ENCODE data around the gene SLC30A5.
"Not testable (repeated sequence)": the region's sequence is repeated elsewhere in the genome, so short reads cannot be mapped to it uniquely, and the experiment has no call there.

SLC30A5 gene

DNA sequence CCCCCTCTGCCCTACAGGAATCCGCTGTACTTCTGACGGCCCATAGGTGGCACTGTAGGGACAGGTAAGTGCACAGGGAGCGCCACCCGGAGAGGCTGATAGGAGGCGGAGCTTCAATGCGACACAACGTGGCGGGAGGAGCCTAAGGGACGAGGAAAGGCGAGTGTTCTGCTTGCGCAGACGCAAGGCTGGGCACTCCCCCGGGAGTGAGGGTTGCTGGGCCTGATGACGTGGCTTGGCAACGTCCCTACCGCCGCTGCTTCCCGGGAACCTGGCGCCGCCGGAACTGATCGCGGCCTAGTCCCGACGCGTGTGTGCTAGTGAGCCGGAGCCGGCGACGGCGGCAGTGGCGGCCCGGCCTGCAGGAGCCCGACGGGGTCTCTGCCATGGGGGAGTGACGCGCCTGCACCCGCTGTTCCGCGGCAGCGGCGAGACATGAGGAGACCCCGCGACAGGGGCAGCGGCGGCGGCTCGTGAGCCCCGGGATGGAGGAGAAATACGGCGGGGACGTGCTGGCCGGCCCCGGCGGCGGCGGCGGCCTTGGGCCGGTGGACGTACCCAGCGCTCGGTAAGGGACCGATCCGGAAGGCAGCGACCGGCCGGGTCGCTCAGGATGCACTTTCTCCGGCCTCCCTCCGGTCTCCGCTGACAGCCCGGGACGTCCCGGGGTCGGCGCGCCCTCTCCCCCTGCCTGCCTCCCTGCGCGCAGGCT is at the start of gene SLC30A5:
Gene SLC30A5 (plus strand): TSS at position 244 of the 712 bp plus-strand sequence. CDS start 242 bp downstream, at position 486.
- peak; percentile 99 to 100 (median 99) for DNase-seq

DNA sequence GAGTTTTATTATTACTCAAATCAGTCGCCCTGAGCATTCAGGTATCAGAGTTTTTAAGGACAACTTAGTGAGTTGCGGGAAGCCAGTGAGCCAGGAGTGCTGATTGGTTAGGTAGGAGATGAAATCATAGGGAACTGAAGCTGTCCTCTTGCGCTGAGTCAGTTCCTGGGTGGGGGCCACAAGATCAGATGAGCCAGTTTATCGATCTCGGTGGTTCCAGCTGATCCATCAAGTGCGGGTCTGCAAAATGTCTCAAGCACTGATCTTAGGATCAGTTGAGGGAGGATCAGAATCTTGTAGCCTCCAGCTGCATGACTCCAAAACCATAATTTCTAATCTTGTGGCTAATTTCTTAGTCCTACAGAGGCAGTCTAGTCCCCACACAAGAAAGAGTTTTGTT is 48.6 kb upstream of the SLC30A5 start:
- DNase-seq: not testable (repeated sequence)

DNA sequence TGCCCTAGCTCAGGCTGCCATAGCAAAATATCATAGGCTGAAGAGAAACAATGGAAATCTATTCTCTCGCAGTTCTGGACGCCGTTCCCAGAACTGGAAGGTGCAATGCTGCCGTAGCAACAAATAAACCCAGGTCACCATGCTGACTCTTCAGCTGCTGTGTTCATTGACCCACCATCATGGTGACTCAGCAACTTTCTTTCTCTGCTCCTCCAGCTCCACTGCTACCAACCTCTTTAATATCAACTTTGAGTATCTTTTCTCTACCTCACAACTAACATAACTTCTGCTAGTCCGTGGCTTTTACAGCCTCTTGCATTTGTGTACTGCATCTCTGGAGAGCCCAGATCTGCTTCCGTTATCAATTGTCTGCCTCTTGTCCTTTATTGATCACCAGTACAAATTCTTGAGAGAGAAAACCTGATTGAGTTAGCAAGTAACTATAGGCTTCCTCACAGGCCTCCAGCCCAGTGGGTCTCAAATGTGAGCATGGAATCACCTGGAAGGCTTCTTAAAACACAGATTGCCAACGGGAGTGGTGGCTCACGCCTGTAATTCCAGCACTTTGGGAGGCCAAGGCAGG is 47.3 kb upstream of the SLC30A5 start:
- DNase-seq: peak in 1 of 3 donors; percentile 15

GRCh38 chr5:69048230-69048629 is 45.6 kb upstream of the SLC30A5 start:
- peak in 1 of 3 donors; percentile 7 for DNase-seq

DNA sequence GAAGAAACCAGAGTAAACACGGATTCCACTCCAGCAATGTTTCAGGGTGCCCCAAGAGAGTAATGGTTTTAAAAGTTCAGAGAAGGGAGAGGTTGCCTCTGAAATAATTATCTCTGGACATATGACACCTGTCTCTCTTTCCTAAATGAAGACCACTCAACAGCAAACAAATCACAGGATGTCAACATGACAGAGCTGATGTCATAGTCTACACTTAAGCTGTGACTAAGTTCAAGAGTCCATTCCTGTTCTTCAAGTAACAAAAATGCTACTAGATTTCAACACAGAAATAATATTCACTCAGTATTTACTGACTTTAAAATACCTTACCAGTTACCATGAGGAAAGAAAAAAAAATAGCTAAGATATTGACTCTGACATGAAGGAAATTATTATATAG is 44.7 kb upstream of the SLC30A5 start:
- no peak for DNase-seq

- no peak for DNase-seq
Observed at GRCh38 chr5:69049796-69050195, 44.0 kb upstream of the SLC30A5 start.

- no peak for DNase-seq
Observed at GRCh38 chr5:69050214-69050613, 43.6 kb upstream of the SLC30A5 start.

- no peak for DNase-seq
Observed at GRCh38 chr5:69052181-69052580, 41.6 kb upstream of the SLC30A5 start.

DNA sequence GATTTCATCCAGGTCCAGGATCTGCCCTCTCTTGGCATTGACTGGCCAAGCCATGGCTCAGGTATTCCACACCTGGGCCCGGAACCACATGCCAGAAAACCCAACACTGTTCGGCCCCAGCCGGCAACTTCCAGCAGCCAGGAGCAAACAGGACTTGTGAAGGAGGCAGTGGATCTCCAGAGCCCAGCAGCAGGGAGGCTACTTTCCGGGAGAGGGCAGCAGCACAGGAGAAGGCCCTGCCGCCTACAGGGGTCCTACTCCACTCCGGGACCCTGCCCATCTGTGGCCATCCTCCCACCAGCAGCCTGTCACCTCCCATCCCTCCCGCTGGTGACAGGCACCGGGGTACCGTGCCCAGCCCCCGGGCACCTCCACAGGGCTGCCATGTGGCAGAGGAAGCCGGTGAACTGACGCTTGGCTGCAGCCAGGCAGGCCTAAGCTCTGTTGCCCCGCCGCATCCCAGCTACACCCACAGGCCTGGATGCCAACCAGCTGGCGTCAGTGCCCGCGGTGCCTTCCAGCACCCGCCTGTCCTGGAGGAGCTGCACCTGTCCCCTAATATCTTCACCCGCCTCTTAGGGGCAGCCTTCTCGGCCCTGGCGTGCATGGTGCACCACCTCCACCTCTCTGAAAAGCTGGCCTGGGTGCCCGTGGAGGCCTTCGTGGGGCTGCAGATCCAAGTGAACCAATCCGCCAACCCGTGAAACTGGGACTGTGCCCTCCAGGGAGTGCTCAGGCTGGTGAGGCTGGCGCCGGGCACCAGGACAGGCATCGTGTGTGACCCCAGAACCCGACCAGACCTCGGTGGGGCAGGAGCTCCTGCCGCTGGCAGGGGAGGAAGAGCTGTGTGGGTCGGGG is 18.9 kb upstream of the SLC30A5 start:
- no peak for DNase-seq

DNA sequence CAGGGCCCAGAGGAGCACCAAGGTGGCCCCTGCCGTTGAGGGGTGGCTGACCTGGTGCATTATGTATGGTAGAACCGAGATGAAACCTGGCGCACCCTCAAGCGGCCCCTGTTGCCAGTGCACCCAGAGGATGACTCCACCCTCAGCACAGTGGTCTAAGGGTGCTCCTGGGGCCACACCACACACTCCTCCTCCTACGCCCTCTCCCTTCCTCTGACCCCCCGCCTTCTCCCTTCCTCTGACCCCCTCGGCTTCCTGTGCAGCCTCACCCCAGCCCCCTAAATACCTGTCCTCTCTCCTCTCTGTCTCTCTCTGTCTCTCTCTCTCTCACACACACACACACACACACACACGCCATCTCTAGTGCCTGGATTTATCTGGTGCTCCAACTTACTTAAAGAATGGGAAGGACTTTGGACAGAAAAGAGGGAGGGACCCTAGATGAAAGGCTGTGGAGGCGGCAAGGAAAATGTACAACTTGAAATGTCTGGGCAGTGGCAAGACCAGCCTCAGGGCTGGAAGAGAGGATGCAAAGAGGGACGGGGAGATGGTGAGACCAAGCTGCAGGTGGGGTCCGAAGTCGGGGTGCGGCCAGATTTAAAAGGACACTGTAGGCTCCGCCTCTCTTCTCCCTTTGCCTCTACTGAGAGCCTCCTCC is 18.2 kb upstream of the SLC30A5 start:
- DNase-seq: no peak

DNA sequence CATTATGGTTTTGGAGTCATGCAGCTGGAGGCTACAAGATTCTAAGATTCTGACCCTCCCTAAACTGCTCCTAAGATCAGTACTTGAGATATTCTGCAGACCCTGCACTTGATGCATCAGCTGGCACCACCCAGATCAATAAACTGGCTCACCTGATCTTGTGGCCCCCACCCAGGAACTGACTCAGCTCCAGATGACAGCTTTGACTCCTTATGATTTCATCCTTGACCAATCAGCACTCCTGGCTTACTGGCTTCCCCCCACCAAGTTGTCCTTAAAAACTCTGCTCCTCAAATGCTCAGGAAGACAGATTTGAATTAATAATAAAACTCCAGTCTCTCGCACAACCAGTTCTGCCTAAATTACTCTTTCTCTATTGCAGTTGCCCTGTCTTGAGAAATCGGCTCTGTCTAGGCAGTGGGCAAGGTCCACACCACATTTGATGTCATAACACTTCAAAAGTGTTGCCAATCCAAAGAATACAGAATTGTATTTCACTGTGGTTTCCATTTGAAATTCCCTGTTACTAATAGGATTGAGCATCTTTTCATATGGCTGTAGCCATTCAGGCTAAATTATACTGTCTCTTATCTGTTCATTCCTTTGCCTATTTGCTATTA is 14.8 kb upstream of the SLC30A5 start:
- peak; percentile 43 to 58 (median 54) for DNase-seq

DNA sequence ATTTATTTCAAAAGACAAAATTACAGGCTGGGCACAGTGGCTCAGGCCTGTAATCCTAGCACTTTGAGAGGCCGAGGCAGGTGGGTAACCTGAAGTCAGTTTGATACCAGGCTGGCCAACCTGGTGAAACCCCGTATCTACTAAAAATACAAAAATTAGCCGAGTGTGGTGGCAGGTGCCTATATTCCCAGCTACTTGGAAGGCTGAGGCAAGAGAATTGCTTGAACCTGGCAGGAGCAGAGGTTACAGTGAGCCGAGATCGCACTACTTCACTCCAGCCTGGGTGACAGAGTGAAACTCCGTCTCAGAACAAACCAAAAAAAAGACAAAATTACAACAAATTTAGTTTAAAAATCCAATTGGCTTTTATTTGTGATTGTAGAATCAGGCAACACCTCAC is 14.3 kb upstream of the SLC30A5 start:
- DNase-seq: no peak

DNA sequence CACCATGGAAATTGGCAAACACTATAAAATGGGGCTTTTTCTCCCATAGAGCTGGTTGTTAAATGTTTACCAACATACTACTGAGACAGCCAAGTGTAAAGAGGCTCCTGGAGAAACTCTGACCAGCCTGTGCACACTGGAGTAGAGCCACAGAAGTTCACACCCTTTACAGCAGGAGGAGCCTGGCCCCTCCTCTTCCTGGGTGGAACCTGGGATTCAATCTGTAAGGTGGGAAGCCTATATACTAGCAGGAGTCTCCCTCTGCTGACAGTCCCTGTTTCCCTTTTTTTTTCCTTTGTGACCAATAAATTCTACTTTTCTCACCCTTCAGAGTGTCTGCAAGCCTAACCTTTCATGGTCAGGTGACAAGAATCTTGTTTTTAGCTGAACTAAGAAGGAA is 10.4 kb upstream of the SLC30A5 start:
- peak in 2 of 3 donors; percentile 31 to 36 for DNase-seq

DNA sequence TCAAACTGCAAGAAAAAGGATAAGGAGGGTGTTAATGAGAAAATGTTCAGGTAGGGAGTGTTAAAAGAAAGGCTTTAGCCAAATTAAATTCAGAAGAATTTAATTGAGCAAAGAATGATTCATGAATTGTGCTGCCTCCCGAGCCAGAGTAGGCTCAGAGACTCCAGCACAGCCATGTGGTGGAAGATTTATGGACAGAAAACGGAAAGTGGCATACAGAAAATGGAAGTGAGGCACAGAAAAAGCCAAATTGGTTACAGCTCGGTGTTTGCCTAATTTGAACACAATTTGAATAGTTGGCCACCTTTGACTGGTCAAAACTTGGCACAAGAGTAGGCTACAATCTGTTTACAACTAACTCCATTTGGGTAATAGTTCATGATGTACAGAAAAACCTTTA is 9.6 kb upstream of the SLC30A5 start:
- no peak for DNase-seq

- no peak for DNase-seq
Observed at GRCh38 chr5:69084903-69085302, 8.9 kb upstream of the SLC30A5 start.

GRCh38 chr5:69086206-69086605 is 7.6 kb upstream of the SLC30A5 start:
- no peak for DNase-seq

GRCh38 chr5:69088006-69088405 is 5.8 kb upstream of the SLC30A5 start:
- not testable (repeated sequence) for DNase-seq

GRCh38 chr5:69090158-69090557 is 3.7 kb upstream of the SLC30A5 start:
- DNase-seq: no peak

- DNase-seq: no peak
Observed at GRCh38 chr5:69091771-69092170, 2.0 kb upstream of the SLC30A5 start.

- DNase-seq: no peak
Observed at GRCh38 chr5:69092969-69093368, 845 bp upstream of the SLC30A5 start.

DNA sequence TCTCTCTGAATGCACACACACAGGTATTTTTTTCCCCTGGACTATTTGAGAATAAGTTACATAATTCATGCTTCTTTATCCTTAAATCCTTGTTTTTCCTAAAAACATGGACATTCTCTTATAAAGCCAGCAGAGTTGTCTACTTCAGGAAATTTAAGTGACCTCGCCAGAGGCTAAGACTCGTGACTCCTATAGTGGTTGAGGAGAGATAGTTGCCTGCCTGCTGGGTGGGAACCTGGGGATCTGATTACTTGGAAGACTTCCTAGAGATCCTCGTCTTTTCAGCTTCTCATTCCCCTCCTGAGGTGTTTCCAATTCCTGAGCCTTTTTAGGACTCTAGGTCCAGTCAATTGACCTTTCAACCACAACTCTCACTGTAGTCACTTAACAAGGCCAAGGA is 5.5 kb downstream of the SLC30A5 start:
- DNase-seq: no peak

GRCh38 chr5:69103521-69103920 is 9.7 kb downstream of the SLC30A5 start:
- peak; percentile 39 to 73 (median 57) for DNase-seq

All from suppressor macrophage treated with lipopolysaccharide for 1 hour (primary cell).